Large intestine (tissue), 3 donors: ENCODE results near the gene CPNE5. TPM values are rescaled to one million over a fixed set of nuclear protein-coding genes. Genes with fewer than 3 reads are reported as not detected.

Experiments
- DNase-seq, 2 donors: peaks; one replicate each; pipeline versions ENCODE4 v3.0.0 to v3.0.0-alpha.2; 2013
- H3K27ac ChIP-seq: one replicate; pipeline ENCODE4 v1.5.1; 2013; ENCODE audit warnings: low read length
- H3K27me3 ChIP-seq: 2 replicates; pipeline ENCODE4 v1.6.1; 2013; ENCODE audit warnings: low read length; ENCODE audit not compliant: control insufficient read depth, insufficient read depth
- H3K36me3 ChIP-seq: 2 replicates; pipeline ENCODE4 v1.6.1; 2013; ENCODE audit warnings: low read length; ENCODE audit not compliant: control insufficient read depth, insufficient read depth
- H3K4me1 ChIP-seq: one replicate; pipeline ENCODE4 v1.6.1; 2013; ENCODE audit warnings: low read length; ENCODE audit not compliant: control insufficient read depth, insufficient read depth
- H3K4me3 ChIP-seq: one replicate; pipeline ENCODE4 v1.5.1; 2013; ENCODE audit warnings: low read length
- H3K9me3 ChIP-seq: one replicate; pipeline ENCODE4 v1.6.1; 2013; ENCODE audit warnings: mild to moderate bottlenecking, low read depth, low read length, moderate library complexity; ENCODE audit not compliant: control insufficient read depth
- WGBS: methylation state at CpG from one replicate; pipeline ENCODE4 v1.1.5; 2013; ENCODE audit warnings: low lambda C conversion rate; ENCODE audit not compliant: insufficient coverage; 5-methylcytosine and 5-hydroxymethylcytosine counted together
- polyA plus RNA-seq: library from polyadenylated mRNA; unstranded; fragments of 120-200 nt; gene quantifications from one replicate; pipeline ENCODE4 v1.2.1, GENCODE V29; 2013

CPNE5 gene
- polyA plus RNA-seq, 1 donor: 3.9 TPM

- DNase-seq: no peak
- peaks cover 7% of the 10 kb centered on the region for H3K9me3 ChIP-seq
- no peaks in the 10 kb centered on the region for H3K36me3 ChIP-seq
- peaks cover 27% of the 10 kb centered on the region for H3K27me3 ChIP-seq
- H3K4me3 ChIP-seq: no peak overlapping the region
- peaks cover 13% of the 10 kb centered on the region for H3K4me1 ChIP-seq
- no CpG with 5 or more reads among the region's 17 CpGs for WGBS
- H3K27ac ChIP-seq: no peak overlapping the region
These were observed 4.5 kb downstream of the CPNE5 start for GRCh38 chr6:36834576-36835341.

- peaks cover 9% of the 10 kb centered on the region for H3K4me1 ChIP-seq
- no peak overlapping the region for H3K4me3 ChIP-seq
- no peaks in the 10 kb centered on the region for H3K36me3 ChIP-seq
- peaks cover 15% of the 10 kb centered on the region for H3K27me3 ChIP-seq
- WGBS: no CpG with 5 or more reads among the region's 7 CpGs
- H3K27ac ChIP-seq: no peak overlapping the region
- no peak for DNase-seq
- H3K9me3 ChIP-seq: no peaks in the 10 kb centered on the region
These were observed 6.0 kb downstream of the CPNE5 start for GRCh38 chr6:36833182-36833789.

GRCh38 chr6:36832313-36832712, 6.9 kb downstream of the CPNE5 start:
- Histone ChIP-seq H3K27me3 (peaks cover 6% of the 10 kb centered on the region), H3K36me3 (no peaks in the 10 kb centered on the region), H3K4me3 (no peak overlapping the region), H3K9me3 (no peaks in the 10 kb centered on the region), H3K4me1 (peaks cover 9% of the 10 kb centered on the region), H3K27ac (no peak overlapping the region)
- WGBS: no CpG with 5 or more reads among the region's 5 CpGs
- no peak for DNase-seq

GRCh38 chr6:36830577-36830976, 8.7 kb downstream of the CPNE5 start:
- no peaks in the 10 kb centered on the region for H3K27me3 ChIP-seq
- DNase-seq: no peak
- 83% methylated on average over 1 of the region's 2 CpGs for WGBS
- no peak overlapping the region for H3K4me3 ChIP-seq
- no peaks in the 10 kb centered on the region for H3K36me3 ChIP-seq
- no peak overlapping the region for H3K27ac ChIP-seq
- H3K4me1 ChIP-seq: peaks cover 9% of the 10 kb centered on the region
- H3K9me3 ChIP-seq: no peaks in the 10 kb centered on the region

GRCh38 chr6:36829919-36830544, 9.2 kb downstream of the CPNE5 start:
- no peaks in the 10 kb centered on the region for H3K9me3 ChIP-seq
- no peaks in the 10 kb centered on the region for H3K36me3 ChIP-seq
- peak; percentile 81 to 93 for DNase-seq
- H3K27ac ChIP-seq: no peak overlapping the region
- 80% methylated on average over 2 of the region's 11 CpGs for WGBS
- H3K27me3 ChIP-seq: no peaks in the 10 kb centered on the region
- H3K4me3 ChIP-seq: no peak overlapping the region
- H3K4me1 ChIP-seq: peaks cover 9% of the 10 kb centered on the region

GRCh38 chr6:36827261-36828079, 11.8 kb downstream of the CPNE5 start:
- DNase-seq: no peak
- WGBS: 100% methylated on average over 2 of the region's 19 CpGs

GRCh38 chr6:36826520-36827227, 12.6 kb downstream of the CPNE5 start:
- H3K36me3 ChIP-seq: no peaks in the 10 kb centered on the region
- H3K27ac ChIP-seq: peak overlapping the region; percentile 16
- no peak for DNase-seq
- H3K4me1 ChIP-seq: peaks cover 9% of the 10 kb centered on the region
- H3K27me3 ChIP-seq: no peaks in the 10 kb centered on the region
- no peaks in the 10 kb centered on the region for H3K9me3 ChIP-seq
- 96% methylated on average over 3 of the region's 19 CpGs for WGBS
- H3K4me3 ChIP-seq: no peak overlapping the region

More at GRCh38 chr6:36827261-36828079, 11.8 kb downstream of the CPNE5 start:
- Histone ChIP-seq H3K9me3 (no peaks in the 10 kb centered on the region), H3K36me3 (no peaks in the 10 kb centered on the region), H3K27me3 (no peaks in the 10 kb centered on the region), H3K27ac (peak overlapping the region; percentile 16), H3K4me3 (no peak overlapping the region), H3K4me1 (peaks cover 9% of the 10 kb centered on the region)

GRCh38 chr6:36825994-36826393, 13.2 kb downstream of the CPNE5 start:
- no peak overlapping the region for H3K27ac ChIP-seq
- no peaks in the 10 kb centered on the region for H3K9me3 ChIP-seq
- no peaks in the 10 kb centered on the region for H3K27me3 ChIP-seq
- 90% methylated on average over 2 of the region's 8 CpGs for WGBS
- H3K36me3 ChIP-seq: no peaks in the 10 kb centered on the region
- H3K4me1 ChIP-seq: peaks cover 11% of the 10 kb centered on the region
- peak in 1 of 2 donors; percentile 10 for DNase-seq
- H3K4me3 ChIP-seq: no peak overlapping the region

GRCh38 chr6:36825452-36825851, 13.8 kb downstream of the CPNE5 start:
- WGBS: no CpG with 5 or more reads among the region's 6 CpGs
- no peak overlapping the region for H3K4me3 ChIP-seq

More at GRCh38 chr6:36825452-36825851, 13.8 kb downstream of the CPNE5 start:
- Histone ChIP-seq H3K27me3 (no peaks in the 10 kb centered on the region), H3K27ac (no peak overlapping the region), H3K4me1 (peaks cover 10% of the 10 kb centered on the region), H3K9me3 (no peaks in the 10 kb centered on the region), H3K36me3 (no peaks in the 10 kb centered on the region)
- no peak for DNase-seq
